Activated naive CD4-positive, alpha-beta T cell treated with anti-CD3 and anti-CD28 coated beads, Interleukin-2, amount 50 U/mL, for 16 hours (primary cell): ENCODE measurements around the gene TLE5.

Source experiments
- DNase-seq: peaks from one replicate; pipeline ENCODE4 v3.0.0-alpha.2; 2020

The TLE5 gene

GRCh38 chr19:3062165-3063105 is at the start of gene TLE5:
Gene TLE5 (minus strand): TSS chr19:3062495. CDS start chr19:3062200, 295 bp downstream.
- peak; percentile 75 for DNase-seq

- no peak for DNase-seq
These were observed 49.4 kb upstream of the TLE5 start for GRCh38 chr19:3111586-3112247.

- DNase-seq: no peak
These were observed 48.0 kb upstream of the TLE5 start for GRCh38 chr19:3110126-3110825.

GRCh38 chr19:3109491-3109890 is 47.2 kb upstream of the TLE5 start:
- no peak for DNase-seq

- DNase-seq: peak; percentile 75
These were observed 46.5 kb upstream of the TLE5 start for GRCh38 chr19:3108775-3109174.

- no peak for DNase-seq
These were observed 45.4 kb upstream of the TLE5 start for GRCh38 chr19:3107658-3108057.

GRCh38 chr19:3106509-3107141 is 44.3 kb upstream of the TLE5 start:
- DNase-seq: no peak

- DNase-seq: no peak
These were observed 43.6 kb upstream of the TLE5 start for GRCh38 chr19:3105641-3106508.

GRCh38 chr19:3104708-3104983 is 42.4 kb upstream of the TLE5 start:
- no peak for DNase-seq

GRCh38 chr19:3102239-3103140 is 40.2 kb upstream of the TLE5 start:
- DNase-seq: no peak

GRCh38 chr19:3100747-3101730 is 38.7 kb upstream of the TLE5 start:
- DNase-seq: no peak

GRCh38 chr19:3100331-3100730 is 38.0 kb upstream of the TLE5 start:
- no peak for DNase-seq

- DNase-seq: no peak
These were observed 37.3 kb upstream of the TLE5 start for GRCh38 chr19:3099347-3100145.

GRCh38 chr19:3098515-3099346 is 36.4 kb upstream of the TLE5 start:
- no peak for DNase-seq

- DNase-seq: no peak
These were observed 35.8 kb upstream of the TLE5 start for GRCh38 chr19:3098141-3098514.

GRCh38 chr19:3097442-3097871 is 35.2 kb upstream of the TLE5 start:
- no peak for DNase-seq

- no peak for DNase-seq
These were observed 34.6 kb upstream of the TLE5 start for GRCh38 chr19:3096902-3097326.
